ENCODE measurements around the gene INHBB.

The INHBB gene

DNA sequence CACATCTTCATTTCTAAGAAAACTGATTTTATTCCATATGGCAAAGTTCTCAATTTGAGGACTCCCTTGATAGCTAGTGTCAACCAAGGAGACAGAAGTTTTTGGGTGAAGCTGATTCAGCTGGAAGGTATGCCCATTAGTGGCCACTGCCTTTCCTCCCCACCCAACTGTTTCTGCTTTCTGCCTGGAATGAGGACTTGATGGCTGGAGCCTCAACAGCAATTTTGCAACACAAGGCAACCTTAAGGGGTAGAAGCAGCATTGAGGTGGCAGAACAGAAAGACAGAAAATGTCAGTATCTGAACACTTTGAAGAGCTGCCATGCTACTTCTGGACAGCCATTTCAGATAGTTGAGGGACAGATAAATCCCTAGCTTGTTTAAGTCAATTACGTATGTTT lies 47.0 kb downstream of the INHBB start:
- H3K4me2 ChIP-seq (ENCODE audit: low read length), result no peak overlapping the region
- no peaks in the 10 kb centered on the region for H3F3A ChIP-seq (ENCODE audit: insufficient read depth, low read length)
- no peaks in the 10 kb centered on the region for H4K20me1 ChIP-seq (ENCODE audit: insufficient read depth, low read length)
- no peak overlapping the region for H3K27ac ChIP-seq (ENCODE audit: low read depth, low read length, poor library complexity, severe bottlenecking)
- no peaks in the 10 kb centered on the region for H3K4me1 ChIP-seq (ENCODE audit: insufficient read depth, low read length, severe bottlenecking)
- no peaks in the 10 kb centered on the region for H3K79me2 ChIP-seq (ENCODE audit: insufficient read depth, low read length)
- no peak overlapping the region for H2AFZ ChIP-seq (ENCODE audit: low read length)
- no peaks in the 10 kb centered on the region for H3K36me3 ChIP-seq (ENCODE audit: insufficient read depth, low read length)
- peaks cover 6% of the 10 kb centered on the region; the same call in 1 of the 2 replicates for H3K27me3 ChIP-seq (ENCODE audit: insufficient read depth, low read length)
- H3K9me3 ChIP-seq (ENCODE audit: low read length), result no peaks in the 10 kb centered on the region
- H3K9me2 ChIP-seq (ENCODE audit: low read depth, low read length), result no peaks in the 10 kb centered on the region
- no peak overlapping the region for H3K4me3 ChIP-seq (ENCODE audit: low read depth, low read length, poor library complexity, severe bottlenecking)
- TF ChIP-seq EZH2 (IDR thresholded peaks at IDR 0.05; ENCODE audit: borderline replicate concordance, low read length) (no peak), CTCF (IDR thresholded peaks at IDR 0.05; ENCODE audit: low read length) (no peak)
- H3K9ac ChIP-seq (ENCODE audit: low read length), result no peak overlapping the region

DNA sequence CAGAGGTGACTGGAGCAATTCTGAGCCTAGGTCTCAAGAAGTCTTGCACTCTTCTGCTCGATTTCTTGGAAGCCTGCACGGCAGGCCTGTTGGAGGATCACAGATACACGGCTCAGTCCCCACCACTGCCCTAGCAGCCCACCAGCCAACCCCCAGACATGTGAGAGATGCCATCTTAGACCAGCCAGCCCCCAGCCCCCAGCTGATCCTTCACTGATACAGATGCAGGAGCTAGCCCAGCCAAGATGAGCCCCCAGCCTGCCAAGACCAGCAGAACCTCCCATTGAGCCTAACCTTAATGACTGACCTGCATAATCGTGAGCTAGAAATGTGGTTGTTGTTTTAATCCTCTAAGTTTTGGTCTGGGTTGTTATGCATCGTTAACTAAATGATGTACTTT lies 47.5 kb downstream of the INHBB start:
- Histone ChIP-seq H3K79me2 (ENCODE audit: insufficient read depth, low read length) (no peaks in the 10 kb centered on the region), H3K9me3 (ENCODE audit: low read length) (no peaks in the 10 kb centered on the region), H3K4me2 (ENCODE audit: low read length) (no peak overlapping the region), H3K4me3 (ENCODE audit: low read depth, low read length, poor library complexity, severe bottlenecking) (no peak overlapping the region), H3K36me3 (ENCODE audit: insufficient read depth, low read length) (no peaks in the 10 kb centered on the region), H3K27me3 (ENCODE audit: insufficient read depth, low read length) (peaks cover 6% of the 10 kb centered on the region; the same call in 1 of the 2 replicates), H3K27ac (ENCODE audit: low read depth, low read length, poor library complexity, severe bottlenecking) (no peak overlapping the region), H3K4me1 (ENCODE audit: insufficient read depth, low read length, severe bottlenecking) (no peaks in the 10 kb centered on the region), H4K20me1 (ENCODE audit: insufficient read depth, low read length) (no peaks in the 10 kb centered on the region), H3K9ac (ENCODE audit: low read length) (no peak overlapping the region), H2AFZ (ENCODE audit: low read length) (no peak overlapping the region), H3K9me2 (ENCODE audit: low read depth, low read length) (no peaks in the 10 kb centered on the region), H3F3A (ENCODE audit: insufficient read depth, low read length) (no peaks in the 10 kb centered on the region)
- TF ChIP-seq CTCF (IDR thresholded peaks at IDR 0.05; ENCODE audit: low read length), result no peak
- no peak for TF ChIP-seq EZH2 (IDR thresholded peaks at IDR 0.05; ENCODE audit: borderline replicate concordance, low read length)

- Histone ChIP-seq H3K9me3 (ENCODE audit: low read length) (no peaks in the 10 kb centered on the region), H3K9ac (ENCODE audit: low read length) (no peak overlapping the region), H4K20me1 (ENCODE audit: insufficient read depth, low read length) (no peaks in the 10 kb centered on the region), H3K27me3 (ENCODE audit: insufficient read depth, low read length) (peaks cover 6% of the 10 kb centered on the region; the same call in 1 of the 2 replicates), H3K36me3 (ENCODE audit: insufficient read depth, low read length) (no peaks in the 10 kb centered on the region), H3K4me3 (ENCODE audit: low read depth, low read length, poor library complexity, severe bottlenecking) (no peak overlapping the region), H3K79me2 (ENCODE audit: insufficient read depth, low read length) (no peaks in the 10 kb centered on the region), H3K4me2 (ENCODE audit: low read length) (no peak overlapping the region), H3K4me1 (ENCODE audit: insufficient read depth, low read length, severe bottlenecking) (no peaks in the 10 kb centered on the region), H3F3A (ENCODE audit: insufficient read depth, low read length) (no peaks in the 10 kb centered on the region), H3K27ac (ENCODE audit: low read depth, low read length, poor library complexity, severe bottlenecking) (no peak overlapping the region), H2AFZ (ENCODE audit: low read length) (no peak overlapping the region), H3K9me2 (ENCODE audit: low read depth, low read length) (no peaks in the 10 kb centered on the region)
- TF ChIP-seq CTCF (IDR thresholded peaks at IDR 0.05; ENCODE audit: low read length) (no peak; the same call in 1 of the 2 replicates), EZH2 (IDR thresholded peaks at IDR 0.05; ENCODE audit: borderline replicate concordance, low read length) (no peak)
Observed at GRCh38 chr2:120394764-120395163, 48.8 kb downstream of the INHBB start.
